HepG2 (cell line): ENCODE results near the gene MVP. TPM values are rescaled to one million over a fixed set of nuclear protein-coding genes. Genes with fewer than 3 reads are reported as not detected.

ENCODE experiments used
- ARNTL ChIP-seq: sonication (generic); formaldehyde crosslinking; IDR thresholded peaks from 2 replicates; pipeline ENCODE4 v1.4.0; 2020; ENCODE audit warnings: mild to moderate bottlenecking, missing genetic modification reagents
- ERF ChIP-seq: IDR thresholded peaks from 2 replicates; pipeline ENCODE4 v1.6.1; 2018; ENCODE audit warnings: missing biosample characterization, missing genetic modification reagents
- GABPA ChIP-seq, 2 experiments: IDR thresholded peaks; 2 replicates each; pipeline ENCODE4 v1.6.1; 2011 to 2016; ENCODE audit warnings: low read depth in 2 of 2, low read length in 1 of 2, missing biosample characterization in 1 of 2, missing genetic modification characterization in 1 of 2
- IKZF4 ChIP-seq: sonication (generic); formaldehyde crosslinking; IDR thresholded peaks from 2 replicates; pipeline ENCODE4 v1.5.1; 2020; ENCODE audit warnings: borderline replicate concordance, mild to moderate bottlenecking, low read depth, missing genetic modification reagents; ENCODE audit errors: not compliant biosample characterization
- MXD3 ChIP-seq: IDR thresholded peaks from 2 replicates; pipeline ENCODE4 v1.6.1; 2016; ENCODE audit warnings: mild to moderate bottlenecking, missing biosample characterization, missing genetic modification reagents
- NFYB ChIP-seq: sonication (generic); formaldehyde crosslinking; IDR thresholded peaks from 2 replicates; pipeline ENCODE4 v1.4.0; 2020; ENCODE audit warnings: missing genetic modification reagents
- POLR2AphosphoS5 ChIP-seq: IDR thresholded peaks from 2 replicates; pipeline ENCODE4 v1.6.1; 2012; ENCODE audit warnings: low read depth, low read length
- PRMT3 ChIP-seq: sonication (generic); formaldehyde crosslinking; IDR thresholded peaks from 2 replicates; pipeline ENCODE4 v1.8.1; 2022; ENCODE audit warnings: low read depth, mild to moderate bottlenecking, moderate library complexity, missing genetic modification reagents, borderline replicate concordance
- RFXAP ChIP-seq: sonication (generic); formaldehyde crosslinking; IDR thresholded peaks from 2 replicates; pipeline ENCODE4 v1.4.0; 2020; ENCODE audit warnings: missing genetic modification reagents, borderline replicate concordance
- SNAPC5 ChIP-seq: sonication (generic); formaldehyde crosslinking; IDR thresholded peaks from 2 replicates; pipeline ENCODE4 v1.8.1; 2023; ENCODE audit warnings: mild to moderate bottlenecking, missing genetic modification reagents, borderline replicate concordance
- TFAP4 ChIP-seq: sonication (generic); IDR thresholded peaks from 2 replicates; pipeline ENCODE4 v1.6.1; 2016; ENCODE audit warnings: low read depth, borderline replicate concordance
- XBP1 ChIP-seq: sonication (generic); formaldehyde crosslinking; IDR thresholded peaks from 2 replicates; pipeline ENCODE4 v1.5.0; 2020; ENCODE audit warnings: missing genetic modification reagents
- ZEB1 ChIP-seq: IDR thresholded peaks from 2 replicates; pipeline ENCODE4 v1.6.1; 2012; ENCODE audit warnings: mild to moderate bottlenecking, low read depth, inconsistent platforms; ENCODE audit not compliant: insufficient replicate concordance
- ZKSCAN8 ChIP-seq: IDR thresholded peaks from 2 replicates; pipeline ENCODE4 v1.6.1; 2016; ENCODE audit warnings: borderline replicate concordance, missing genetic modification reagents, missing compliant biosample characterization
- ZNF326 ChIP-seq: sonication (generic); formaldehyde crosslinking; IDR thresholded peaks from 2 replicates; pipeline ENCODE4 v1.4.0; 2020; ENCODE audit warnings: missing genetic modification reagents, borderline replicate concordance
- ZNF331 ChIP-seq: sonication (generic); formaldehyde crosslinking; IDR thresholded peaks from 2 replicates; pipeline ENCODE4 v1.4.0; 2020; ENCODE audit warnings: missing genetic modification reagents
- ZNF468 ChIP-seq: sonication (generic); formaldehyde crosslinking; IDR thresholded peaks from 2 replicates; pipeline ENCODE4 v1.8.0; 2022; ENCODE audit warnings: mild to moderate bottlenecking, moderate library complexity, missing genetic modification reagents
- ZNF577 ChIP-seq: sonication (generic); formaldehyde crosslinking; IDR thresholded peaks from 2 replicates; pipeline ENCODE4 v1.4.0; 2020; ENCODE audit warnings: mild to moderate bottlenecking, low read depth, missing genetic modification reagents, borderline replicate concordance
- ZNF691 ChIP-seq: sonication (generic); formaldehyde crosslinking; IDR thresholded peaks from 2 replicates; pipeline ENCODE4 v1.4.0; 2020; ENCODE audit warnings: missing genetic modification reagents, low read depth, mild to moderate bottlenecking, borderline replicate concordance
- ZNF891 ChIP-seq: sonication (generic); formaldehyde crosslinking; IDR thresholded peaks from 2 replicates; pipeline ENCODE4 v1.5.0; 2020; ENCODE audit warnings: mild to moderate bottlenecking, missing genetic modification reagents
- ZUFSP ChIP-seq: sonication (generic); formaldehyde crosslinking; IDR thresholded peaks from 2 replicates; pipeline ENCODE4 v1.9.0; 2021; ENCODE audit warnings: missing genetic modification reagents, mild to moderate bottlenecking, borderline replicate concordance
- polyA plus RNA-seq, 8 experiments: library from polyadenylated mRNA; depleted of rRNA in 3 of 8; stranded (reverse) in 7 of 8; unstranded in 1 of 8; fragments of >200 nt; fragmentation: Illumina TruSeq in 4 of 8; extraction: Trizol in 4 of 8; gene quantifications; 2 replicates each; pipeline versions ENCODE4 v1.2.1 to v1.2.3, GENCODE V29; 2011 to 2016; ENCODE audit warnings: low read depth in 4 of 8, missing spikeins in 1 of 8, mixed read lengths in 1 of 8; ENCODE audit not compliant: insufficient read depth in 1 of 8
- total RNA-seq, 5 experiments: library from RNA; depleted of rRNA; stranded (reverse); fragments of >200 nt; fragmentation: Illumina TruSeq; extraction: Trizol; gene quantifications; 2 replicates each; pipeline ENCODE4 v1.2.3, GENCODE V29; 2016; ENCODE audit warnings: low read depth in 1 of 5

The MVP gene
- total and polyA plus RNA-seq, 2 of the 13 experiments (the other 11 are each of a cell fraction or from before 2014, with no cell fraction given) = 22.9 to 43.5 TPM

- TF ChIP-seq ZNF691 (CRISPR knock-in tag) (no peak), ZNF326 (CRISPR knock-in tag) (no peak), ZNF577 (CRISPR knock-in tag) (no peak), SNAPC5 (CRISPR knock-in tag) (no peak), XBP1 (CRISPR knock-in tag) (no peak), ARNTL (CRISPR knock-in tag) (peak; percentile 76), ZKSCAN8 (CRISPR knock-in tag) (0 out of 2 replicates have a peak, but pooled peaks have one; percentile 35), ZEB1 (peak; percentile 44), TFAP4 (no peak), MXD3 (no peak), ZNF891 (no peak), GABPA (IDR thresholded peaks at IDR 0.05; ENCODE audit: low read depth, low read length) (no peak), GABPA (CRISPR knock-in tag; IDR thresholded peaks at IDR 0.05; ENCODE audit: low read depth) (no peak), IKZF4 (peak; percentile 76), PRMT3 (CRISPR knock-in tag) (0 out of 2 replicates have a peak, but pooled peaks have one; percentile 12), RFXAP (CRISPR knock-in tag) (0 out of 2 replicates have a peak, but pooled peaks have one; percentile 67), NFYB (CRISPR knock-in tag) (peak; percentile 8; the same call in 1 of the 2 replicates), POLR2AphosphoS5 (no peak), ERF (peak; percentile 68), ZNF331 (CRISPR knock-in tag) (peak; percentile 57; the same call in 1 of the 2 replicates), ZNF468 (CRISPR knock-in tag) (no peak), ZUFSP (CRISPR knock-in tag) (no peak)
Observed at GRCh38 chr16:29891525-29892457, 71.5 kb downstream of the MVP start (continued).
